K562 (cell line): Measurements from ENCODE around the gene NUDT21. TPM values are rescaled to one million over a fixed set of nuclear protein-coding genes. Genes with fewer than 3 reads are reported as not detected.
A peak's percentile ranks its signal among the peaks of the same experiment; 100 is the strongest.

Source experiments
- BRD4 ChIP-seq: fragments of 200-600 bp; sonication (generic); IDR thresholded peaks from 2 replicates; pipeline ENCODE4 v1.6.1; 2017; ENCODE audit warnings: inconsistent platforms
- HMG20A ChIP-seq: fragments of 450-650 bp; formaldehyde crosslinking; conservative IDR thresholded peaks from 2 replicates; pipeline ENCODE4 v1.4.0; 2020; ENCODE audit warnings: mild to moderate bottlenecking, mixed read lengths
- HNRNPH1 ChIP-seq: fragments of 200-400 bp; formaldehyde crosslinking; optimal IDR thresholded peaks from 2 replicates; pipeline ENCODE3; 2017; ENCODE audit warnings: low read depth, mild to moderate bottlenecking, low read length, moderate library complexity
- MYNN ChIP-seq, 2 experiments: sonication (generic); formaldehyde crosslinking in 1 of 2; IDR thresholded peaks; 2 replicates each; pipeline versions ENCODE4 v1.5.0 to v1.6.1; 2016 to 2020; ENCODE audit warnings: antibody characterized with exemption in 1 of 2, missing genetic modification reagents in 1 of 2
- NEUROD1 ChIP-seq: fragments of 150-350 bp; IDR thresholded peaks from 2 replicates; pipeline ENCODE4 v1.6.1; 2014; ENCODE audit warnings: borderline replicate concordance, low read length, low read depth; ENCODE audit not compliant: partially characterized antibody
- PTTG1 ChIP-seq: fragments of 450-650 bp; IDR thresholded peaks from 2 replicates; pipeline ENCODE4 v1.6.1; 2016; ENCODE audit warnings: low read depth, mild to moderate bottlenecking, missing genetic modification characterization, missing compliant biosample characterization
- RAD21 ChIP-seq, 2 experiments: fragments of 250-450 bp in 1 of 2; fragments of 450-650 bp in 1 of 2; sonication (Bioruptor Pico) in 1 of 2; formaldehyde crosslinking in 1 of 2; IDR thresholded peaks in 1 of 2; conservative IDR thresholded peaks in 1 of 2; 2 replicates each; pipeline versions ENCODE4 v1.4.0 to v1.8.0; 2020 to 2022; ENCODE audit warnings: mild to moderate bottlenecking in 2 of 2, moderate library complexity in 1 of 2
- STAG1 ChIP-seq: sonication (generic); formaldehyde crosslinking; IDR thresholded peaks from 2 replicates; pipeline ENCODE4 v1.5.0; 2020; ENCODE audit warnings: missing genetic modification reagents, borderline replicate concordance
- STAT5A ChIP-seq: IDR thresholded peaks from 2 replicates; pipeline ENCODE4 v1.6.1; 2012; ENCODE audit warnings: low read length, inconsistent platforms, borderline replicate concordance
- YBX1 ChIP-seq: fragments of 450-650 bp; IDR thresholded peaks from 2 replicates; pipeline ENCODE4 v1.7.1; 2016; ENCODE audit warnings: mild to moderate bottlenecking
- ZC3H4 ChIP-seq: sonication (generic); formaldehyde crosslinking; IDR thresholded peaks from 2 replicates; pipeline ENCODE4 v1.9.0; 2021; ENCODE audit warnings: missing genetic modification reagents, borderline replicate concordance
- ZNF436 ChIP-seq: fragments of 250-450, 450-650 bp; sonication (Bioruptor Pico); formaldehyde crosslinking; IDR thresholded peaks from 2 replicates; pipeline ENCODE4 v1.7.0; 2020; ENCODE audit warnings: mild to moderate bottlenecking
- ZNF444 ChIP-seq: fragments of 250-450 bp; sonication (Bioruptor Pico); IDR thresholded peaks from 2 replicates; pipeline ENCODE4 v1.4.0; 2020; ENCODE audit warnings: mild to moderate bottlenecking, moderate library complexity
- polyA plus RNA-seq, 8 experiments: library from polyadenylated mRNA; depleted of rRNA in 4 of 8; stranded (reverse) in 5 of 8; unstranded in 3 of 8; fragments of >200 nt; fragmentation: Nextera tagmentation in 2 of 8; fragmentation: Illumina TruSeq in 1 of 8; extraction: Ambion mirVana in 2 of 8; extraction: Trizol in 1 of 8; gene quantifications; 2 replicates each; pipeline versions ENCODE4 v1.2.1 to v1.2.3, GENCODE V29; 2011 to 2014; ENCODE audit warnings: inconsistent platforms in 1 of 8, missing spikeins in 1 of 8
- total RNA-seq, 7 experiments: library from RNA; depleted of rRNA in 6 of 7; stranded (reverse); fragments of >200 nt in 6 of 7; fragmentation: Illumina TruSeq in 2 of 7; extraction: Trizol in 2 of 7; gene quantifications; 2 replicates each; pipeline versions ENCODE4 v1.2.1 to v1.2.3, GENCODE V29; 2011 to 2021; ENCODE audit warnings: low replicate concordance in 1 of 7
- TF ChIP-seq, protein P1 (sequence below): sonication (generic); formaldehyde crosslinking; IDR thresholded peaks from 2 replicates; pipeline ENCODE4 v1.8.0; 2022; ENCODE audit warnings: missing genetic modification reagents, mild to moderate bottlenecking, borderline replicate concordance
- TF ChIP-seq, protein P2 (sequence below): fragments of 250-450 bp; sonication (Bioruptor Pico); IDR thresholded peaks from 2 replicates; pipeline ENCODE4 v1.8.0; 2021; ENCODE audit warnings: moderate library complexity, mild to moderate bottlenecking, inconsistent platforms
- TF ChIP-seq, protein P3 (sequence below): sonication (generic); formaldehyde crosslinking; IDR thresholded peaks from 2 replicates; pipeline ENCODE4 v1.4.0; 2020; ENCODE audit warnings: mild to moderate bottlenecking, missing genetic modification reagents
- TF ChIP-seq, protein P4 (sequence below): sonication (generic); formaldehyde crosslinking; IDR thresholded peaks from 2 replicates; pipeline ENCODE4 v1.8.1; 2023; ENCODE audit warnings: mild to moderate bottlenecking, missing genetic modification reagents
- TF ChIP-seq, protein P5 (sequence below): sonication (generic); formaldehyde crosslinking; IDR thresholded peaks from 2 replicates; pipeline ENCODE4 v1.8.0; 2022; ENCODE audit warnings: mild to moderate bottlenecking, missing genetic modification reagents

NUDT21 gene
- total and polyA plus RNA-seq, 9 of the 15 experiments (the other 6 are each of a cell fraction or from before 2014, with no cell fraction given): 62.4 to 218 (median 121) TPM

DNA sequence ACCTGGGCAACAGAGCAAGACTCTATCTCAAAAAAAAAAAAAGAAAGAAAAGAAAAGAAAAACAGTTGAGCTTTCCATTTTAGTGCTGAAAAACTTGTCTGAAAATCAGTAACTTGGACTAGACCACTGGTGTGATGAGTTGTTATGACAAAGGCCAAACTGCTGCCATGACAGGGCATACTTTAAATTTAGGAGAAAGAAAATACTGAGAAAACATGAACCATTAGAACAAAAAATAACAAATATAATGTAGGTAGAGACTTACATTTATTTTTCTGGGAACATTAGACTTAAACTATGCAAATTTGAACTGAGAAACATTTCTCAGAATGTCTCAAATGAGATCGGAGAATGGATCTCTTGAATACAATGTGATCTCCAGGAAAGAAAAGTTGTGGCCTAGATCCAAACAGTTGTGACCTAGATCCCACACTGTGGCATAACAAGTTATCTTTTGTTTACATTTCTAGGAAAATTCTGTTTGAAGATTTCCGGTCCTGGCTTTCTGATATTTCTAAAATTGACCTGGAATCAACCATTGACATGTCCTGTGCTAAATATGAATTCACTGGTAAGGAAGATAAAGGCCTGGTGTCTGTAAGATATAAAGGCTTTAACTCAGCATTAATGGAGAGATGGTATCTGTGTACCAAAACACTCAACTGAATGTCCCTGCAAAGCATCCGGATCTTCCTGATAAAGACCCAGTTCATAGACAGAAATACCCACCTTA lies 11.1 kb upstream of the NUDT21 start (continued):
- TF ChIP-seq, protein P1, sequence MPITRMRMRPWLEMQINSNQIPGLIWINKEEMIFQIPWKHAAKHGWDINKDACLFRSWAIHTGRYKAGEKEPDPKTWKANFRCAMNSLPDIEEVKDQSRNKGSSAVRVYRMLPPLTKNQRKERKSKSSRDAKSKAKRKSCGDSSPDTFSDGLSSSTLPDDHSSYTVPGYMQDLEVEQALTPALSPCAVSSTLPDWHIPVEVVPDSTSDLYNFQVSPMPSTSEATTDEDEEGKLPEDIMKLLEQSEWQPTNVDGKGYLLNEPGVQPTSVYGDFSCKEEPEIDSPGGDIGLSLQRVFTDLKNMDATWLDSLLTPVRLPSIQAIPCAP (CRISPR knock-in tag): no peak
- TF ChIP-seq, protein P2, sequence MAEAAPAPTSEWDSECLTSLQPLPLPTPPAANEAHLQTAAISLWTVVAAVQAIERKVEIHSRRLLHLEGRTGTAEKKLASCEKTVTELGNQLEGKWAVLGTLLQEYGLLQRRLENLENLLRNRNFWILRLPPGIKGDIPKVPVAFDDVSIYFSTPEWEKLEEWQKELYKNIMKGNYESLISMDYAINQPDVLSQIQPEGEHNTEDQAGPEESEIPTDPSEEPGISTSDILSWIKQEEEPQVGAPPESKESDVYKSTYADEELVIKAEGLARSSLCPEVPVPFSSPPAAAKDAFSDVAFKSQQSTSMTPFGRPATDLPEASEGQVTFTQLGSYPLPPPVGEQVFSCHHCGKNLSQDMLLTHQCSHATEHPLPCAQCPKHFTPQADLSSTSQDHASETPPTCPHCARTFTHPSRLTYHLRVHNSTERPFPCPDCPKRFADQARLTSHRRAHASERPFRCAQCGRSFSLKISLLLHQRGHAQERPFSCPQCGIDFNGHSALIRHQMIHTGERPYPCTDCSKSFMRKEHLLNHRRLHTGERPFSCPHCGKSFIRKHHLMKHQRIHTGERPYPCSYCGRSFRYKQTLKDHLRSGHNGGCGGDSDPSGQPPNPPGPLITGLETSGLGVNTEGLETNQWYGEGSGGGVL (CRISPR knock-in tag): no peak
- no peak for TF ChIP-seq ZNF444 (CRISPR knock-in tag)
- no peak for TF ChIP-seq BRD4
- TF ChIP-seq, protein P3, sequence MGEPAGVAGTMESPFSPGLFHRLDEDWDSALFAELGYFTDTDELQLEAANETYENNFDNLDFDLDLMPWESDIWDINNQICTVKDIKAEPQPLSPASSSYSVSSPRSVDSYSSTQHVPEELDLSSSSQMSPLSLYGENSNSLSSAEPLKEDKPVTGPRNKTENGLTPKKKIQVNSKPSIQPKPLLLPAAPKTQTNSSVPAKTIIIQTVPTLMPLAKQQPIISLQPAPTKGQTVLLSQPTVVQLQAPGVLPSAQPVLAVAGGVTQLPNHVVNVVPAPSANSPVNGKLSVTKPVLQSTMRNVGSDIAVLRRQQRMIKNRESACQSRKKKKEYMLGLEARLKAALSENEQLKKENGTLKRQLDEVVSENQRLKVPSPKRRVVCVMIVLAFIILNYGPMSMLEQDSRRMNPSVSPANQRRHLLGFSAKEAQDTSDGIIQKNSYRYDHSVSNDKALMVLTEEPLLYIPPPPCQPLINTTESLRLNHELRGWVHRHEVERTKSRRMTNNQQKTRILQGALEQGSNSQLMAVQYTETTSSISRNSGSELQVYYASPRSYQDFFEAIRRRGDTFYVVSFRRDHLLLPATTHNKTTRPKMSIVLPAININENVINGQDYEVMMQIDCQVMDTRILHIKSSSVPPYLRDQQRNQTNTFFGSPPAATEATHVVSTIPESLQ (CRISPR knock-in tag): no peak
- TF ChIP-seq STAG1 (CRISPR knock-in tag): no peak
- TF ChIP-seq, protein P4, sequence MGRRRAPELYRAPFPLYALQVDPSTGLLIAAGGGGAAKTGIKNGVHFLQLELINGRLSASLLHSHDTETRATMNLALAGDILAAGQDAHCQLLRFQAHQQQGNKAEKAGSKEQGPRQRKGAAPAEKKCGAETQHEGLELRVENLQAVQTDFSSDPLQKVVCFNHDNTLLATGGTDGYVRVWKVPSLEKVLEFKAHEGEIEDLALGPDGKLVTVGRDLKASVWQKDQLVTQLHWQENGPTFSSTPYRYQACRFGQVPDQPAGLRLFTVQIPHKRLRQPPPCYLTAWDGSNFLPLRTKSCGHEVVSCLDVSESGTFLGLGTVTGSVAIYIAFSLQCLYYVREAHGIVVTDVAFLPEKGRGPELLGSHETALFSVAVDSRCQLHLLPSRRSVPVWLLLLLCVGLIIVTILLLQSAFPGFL: no peak
- no peak for TF ChIP-seq ZC3H4 (CRISPR knock-in tag)
- no peak for TF ChIP-seq HNRNPH1
- no peak for TF ChIP-seq MYNN (IDR thresholded peaks at IDR 0.05)
- TF ChIP-seq MYNN (CRISPR knock-in tag; IDR thresholded peaks at IDR 0.05): no peak
- peak; percentile 60; the same call in 1 of the 2 replicates for TF ChIP-seq STAT5A
- TF ChIP-seq RAD21 (CRISPR knock-in tag; conservative IDR thresholded peaks at IDR 0.05 in 1 of 2, IDR thresholded peaks at IDR 0.05 in 1 of 2): no peak; a peak in 1 of 4 replicates
- TF ChIP-seq ZNF436 (CRISPR knock-in tag): no peak
- TF ChIP-seq, protein P5, sequence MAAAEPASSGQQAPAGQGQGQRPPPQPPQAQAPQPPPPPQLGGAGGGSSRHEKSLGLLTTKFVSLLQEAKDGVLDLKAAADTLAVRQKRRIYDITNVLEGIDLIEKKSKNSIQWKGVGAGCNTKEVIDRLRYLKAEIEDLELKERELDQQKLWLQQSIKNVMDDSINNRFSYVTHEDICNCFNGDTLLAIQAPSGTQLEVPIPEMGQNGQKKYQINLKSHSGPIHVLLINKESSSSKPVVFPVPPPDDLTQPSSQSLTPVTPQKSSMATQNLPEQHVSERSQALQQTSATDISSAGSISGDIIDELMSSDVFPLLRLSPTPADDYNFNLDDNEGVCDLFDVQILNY (CRISPR knock-in tag): no peak
- no peak for TF ChIP-seq NEUROD1
- no peak for TF ChIP-seq HMG20A (CRISPR knock-in tag)
- TF ChIP-seq PTTG1 (tag): peak; percentile 72
- TF ChIP-seq YBX1: no peak
